Activated B cell treated with CpG ODN at 0.5 μM for 24 hours (primary cell): ENCODE data around the gene NEURL4. TPM values are rescaled to one million over a fixed set of nuclear protein-coding genes. Genes with fewer than 3 reads are reported as not detected.

ENCODE experiments used
- ATAC-seq: fragments of 200-7000 bp; cut with Tn5 transposase; one replicate; pipeline ENCODE4 v1.10.0; 2021; ENCODE audit warnings: low read depth, mild to moderate bottlenecking, moderate library complexity
- CTCF ChIA-PET: fragments of 350-600 bp; sonication (Branson Sonifier 250); formaldehyde crosslinking; loops from one replicate; lab custom pipeline; 2021; ENCODE audit warnings: antibody characterized with exemption; lab: Charles Lee
- POLR2A ChIA-PET: fragments of 350-600 bp; sonication (Branson Sonifier 250); formaldehyde crosslinking; loops from one replicate; lab custom pipeline; 2021; ENCODE audit warnings: antibody characterized with exemption; lab: Charles Lee
- DNase-seq: peaks from one replicate; pipeline ENCODE4 v3.0.0; 2022
- H3K27ac Mint-ChIP-seq: one replicate; pipeline ENCODE4 v1.8.0; 2020; ENCODE audit warnings: mixed read lengths
- H3K27me3 Mint-ChIP-seq: one replicate; pipeline ENCODE4 v1.8.0; 2021; ENCODE audit warnings: mixed read lengths
- H3K36me3 Mint-ChIP-seq: one replicate; pipeline ENCODE4 v1.8.0; 2021; ENCODE audit warnings: low read depth, mixed read lengths
- H3K4me1 Mint-ChIP-seq: one replicate; pipeline ENCODE4 v1.8.0; 2021; ENCODE audit warnings: mixed read lengths
- H3K4me3 Mint-ChIP-seq: one replicate; pipeline ENCODE4 v1.8.0; 2020; ENCODE audit warnings: mild to moderate bottlenecking, mixed read lengths
- H3K9me3 Mint-ChIP-seq: one replicate; pipeline ENCODE4 v1.8.0; 2020; ENCODE audit warnings: mixed read lengths
- intact Hi-C: fragments of 100-400 bp; cut with micrococcal nuclease; formaldehyde crosslinking; loops from one replicate; pipeline ENCODE4 v1.15.1; 2024
- total RNA-seq: library from RNA; stranded (reverse); gene quantifications from 2 replicates; pipeline ENCODE4 v1.2.3, GENCODE V29; 2022
- TF ChIP-seq, protein P1 (sequence below): fragments of 200-600 bp; IDR thresholded peaks from one replicate; pipeline ENCODE4 v1.8.0; 2022; ENCODE audit warnings: antibody characterized with exemption, mild to moderate bottlenecking

The NEURL4 gene
- total RNA-seq, 1 donor from 2014 or later = 60.1 TPM

DNA sequence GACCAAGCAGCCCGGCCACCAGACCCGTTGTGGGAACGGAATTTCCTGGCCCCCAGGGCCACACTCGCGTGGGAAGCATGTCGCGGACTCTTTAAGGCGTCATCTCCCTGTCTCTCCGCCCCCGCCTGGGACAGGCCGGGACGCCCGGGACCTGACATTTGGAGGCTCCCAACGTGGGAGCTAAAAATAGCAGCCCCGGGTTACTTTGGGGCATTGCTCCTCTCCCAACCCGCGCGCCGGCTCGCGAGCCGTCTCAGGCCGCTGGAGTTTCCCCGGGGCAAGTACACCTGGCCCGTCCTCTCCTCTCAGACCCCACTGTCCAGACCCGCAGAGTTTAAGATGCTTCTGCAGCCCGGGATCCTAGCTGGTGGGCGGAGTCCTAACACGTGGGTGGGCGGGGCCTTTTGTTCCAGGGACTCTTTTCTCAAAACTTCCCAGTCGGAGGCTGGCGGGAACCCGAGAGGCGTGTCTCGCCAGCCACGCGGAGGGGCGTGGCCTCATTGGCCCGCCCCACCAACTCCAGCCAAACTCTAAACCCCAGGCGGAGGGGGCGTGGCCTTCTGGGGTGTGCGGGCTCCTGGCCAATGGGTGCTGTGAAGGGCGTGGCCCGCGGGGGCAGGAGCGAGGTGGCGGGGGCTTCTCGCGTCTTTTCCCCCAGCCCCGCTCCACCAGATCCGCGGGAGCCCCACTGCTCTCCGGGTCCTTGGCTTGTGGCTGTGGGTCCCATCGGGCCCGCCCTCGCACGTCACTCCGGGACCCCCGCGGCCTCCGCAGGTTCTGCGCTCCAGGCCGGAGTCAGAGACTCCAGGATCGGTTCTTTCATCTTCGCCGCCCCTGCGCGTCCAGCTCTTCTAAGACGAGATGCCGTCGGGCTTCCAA, 47.8 kb downstream of the NEURL4 start, which contains the start of gene SLC2A4:
TSS of gene SLC2A4 (plus strand) at position 645 of the 879 bp plus-strand sequence. CDS start at position 862, 217 bp downstream.
- Mint-ChIP-seq H3K36me3 (no peaks in the 10 kb centered on the region), H3K4me1 (peaks cover 14% of the 10 kb centered on the region), H3K9me3 (no peaks in the 10 kb centered on the region), H3K27ac (peak within 1 kb of the TSS; percentile 77), H3K4me3 (peak within 1 kb of the TSS; percentile 82), H3K27me3 (peaks cover 17% of the 10 kb centered on the region)
- intact Hi-C loops = loop anchor here (1.0 to 5.0 kb wide), 5 partner anchors 26 to 234 kb away; partner anchors contain the start of genes EIF5A, NEURL4 and POLR2A
- peak; percentile 79 for DNase-seq
- POLR2A ChIA-PET = interaction anchor here (0.5 to 2.2 kb wide), 16 partner anchors 15 to 303 kb away, joined by 3 to 14 read pairs (median 5); partner anchors contain the start of genes ACAP1, GPS2, NEURL4 and PHF23
- CTCF ChIA-PET = interaction anchor here (0.8 to 4.5 kb wide), 7 partner anchors 11 to 236 kb away, joined by 3 to 38 read pairs (median 3); partner anchors contain the start of gene ACAP1
- ATAC-seq = peak; percentile 82
- TF ChIP-seq, protein P1, sequence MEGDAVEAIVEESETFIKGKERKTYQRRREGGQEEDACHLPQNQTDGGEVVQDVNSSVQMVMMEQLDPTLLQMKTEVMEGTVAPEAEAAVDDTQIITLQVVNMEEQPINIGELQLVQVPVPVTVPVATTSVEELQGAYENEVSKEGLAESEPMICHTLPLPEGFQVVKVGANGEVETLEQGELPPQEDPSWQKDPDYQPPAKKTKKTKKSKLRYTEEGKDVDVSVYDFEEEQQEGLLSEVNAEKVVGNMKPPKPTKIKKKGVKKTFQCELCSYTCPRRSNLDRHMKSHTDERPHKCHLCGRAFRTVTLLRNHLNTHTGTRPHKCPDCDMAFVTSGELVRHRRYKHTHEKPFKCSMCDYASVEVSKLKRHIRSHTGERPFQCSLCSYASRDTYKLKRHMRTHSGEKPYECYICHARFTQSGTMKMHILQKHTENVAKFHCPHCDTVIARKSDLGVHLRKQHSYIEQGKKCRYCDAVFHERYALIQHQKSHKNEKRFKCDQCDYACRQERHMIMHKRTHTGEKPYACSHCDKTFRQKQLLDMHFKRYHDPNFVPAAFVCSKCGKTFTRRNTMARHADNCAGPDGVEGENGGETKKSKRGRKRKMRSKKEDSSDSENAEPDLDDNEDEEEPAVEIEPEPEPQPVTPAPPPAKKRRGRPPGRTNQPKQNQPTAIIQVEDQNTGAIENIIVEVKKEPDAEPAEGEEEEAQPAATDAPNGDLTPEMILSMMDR = no peak

DNA sequence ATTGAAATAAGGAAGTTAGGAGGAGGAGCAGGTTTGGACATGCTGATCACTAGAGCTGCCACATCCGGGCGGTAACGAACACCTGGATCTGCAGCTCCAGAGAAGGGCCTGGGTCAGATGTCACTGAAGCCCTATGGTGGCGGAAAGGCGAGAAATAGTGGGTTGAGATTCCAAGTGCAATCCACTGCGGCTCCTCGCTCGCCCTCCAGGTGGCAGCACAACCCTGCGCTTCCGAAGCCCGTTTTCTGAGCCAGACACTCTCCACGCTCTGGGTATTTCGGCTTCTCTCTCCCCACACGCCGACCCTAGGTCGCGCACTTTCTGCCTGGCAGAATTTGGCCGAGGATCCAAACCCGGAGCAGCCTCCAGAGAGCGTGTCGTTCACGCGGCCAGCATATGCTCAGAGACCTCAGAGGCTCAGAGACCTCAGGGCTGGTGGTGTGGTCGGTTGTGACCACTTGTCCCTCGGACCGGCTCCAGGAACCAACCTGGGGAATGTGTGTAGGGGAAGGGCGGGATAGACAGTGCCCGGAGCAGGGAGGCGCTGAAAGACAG, 48.5 kb downstream of the NEURL4 start:
- H3K27ac Mint-ChIP-seq = peak overlapping the region; percentile 77
- no peaks in the 10 kb centered on the region for H3K9me3 Mint-ChIP-seq
- ChIA-PET CTCF (interaction anchor here (0.6 to 4.5 kb wide), 12 partner anchors 13 to 235 kb away, joined by 3 to 38 read pairs (median 4); partner anchors contain the start of genes ACAP1 and TMEM102), POLR2A (interaction anchor here (0.5 to 2.2 kb wide), 13 partner anchors 16 to 304 kb away, joined by 3 to 14 read pairs (median 5); partner anchors contain the start of genes GPS2, NEURL4, PHF23 and POLR2A)
- intact Hi-C loops = loop anchor here (1.0 to 5.0 kb wide), 14 partner anchors 16 to 408 kb away; partner anchors contain the start of genes EIF5A, ELP5, NEURL4 and POLR2A
- ATAC-seq = peak; percentile 83
- no peaks in the 10 kb centered on the region for H3K36me3 Mint-ChIP-seq
- peak overlapping the region; percentile 82 for H3K4me3 Mint-ChIP-seq
- H3K27me3 Mint-ChIP-seq = peaks cover 12% of the 10 kb centered on the region
- TF ChIP-seq, protein P1 = peak; percentile 42
- DNase-seq = peak; percentile 82
- H3K4me1 Mint-ChIP-seq = peaks cover 14% of the 10 kb centered on the region

- Mint-ChIP-seq H3K36me3 (no peaks in the 10 kb centered on the region), H3K4me3 (no peak overlapping the region), H3K4me1 (peaks cover 14% of the 10 kb centered on the region), H3K27me3 (peaks cover 12% of the 10 kb centered on the region), H3K9me3 (no peaks in the 10 kb centered on the region), H3K27ac (no peak overlapping the region)
- TF ChIP-seq, protein P1 = no peak
- intact Hi-C loops = no loop called here
- ChIA-PET POLR2A (interaction anchor here (0.7 kb wide), 1 partner anchor 14 kb away, joined by 3 read pairs; no protein-coding TSS in a partner anchor), CTCF (interaction anchor here (0.6 to 1.4 kb wide), 2 partner anchors 12 to 409 kb away, joined by 3 to 4 read pairs; partner anchors contain the start of gene WRAP53)
- DNase-seq (no peak), ATAC-seq (no peak)
Measured at GRCh38 chr17:7279448-7279847, 49.7 kb downstream of the NEURL4 start.

GRCh38 chr17:7266784-7267183, 62.4 kb downstream of the NEURL4 start:
- no peak for DNase-seq
- no peak overlapping the region for H3K4me3 Mint-ChIP-seq
- no peaks in the 10 kb centered on the region for H3K9me3 Mint-ChIP-seq
- H3K4me1 Mint-ChIP-seq = peaks cover 19% of the 10 kb centered on the region
- ATAC-seq = no peak
- CTCF ChIA-PET = interaction anchor here (1.1 kb wide), 1 partner anchor 13 kb away, joined by 3 read pairs; no protein-coding TSS in a partner anchor
- peaks cover 19% of the 10 kb centered on the region for H3K27me3 Mint-ChIP-seq
- intact Hi-C loops = no loop called here
- POLR2A ChIA-PET = interaction anchor here (0.6 to 1.5 kb wide), 2 partner anchors 30 to 134 kb away, joined by 3 to 5 read pairs; no protein-coding TSS in a partner anchor
- no peaks in the 10 kb centered on the region for H3K36me3 Mint-ChIP-seq
- TF ChIP-seq, protein P1 = no peak
- H3K27ac Mint-ChIP-seq = no peak overlapping the region

Other genes with a start within 250 kb of the NEURL4 start
- gene CLEC10A, start 249.1 kb downstream of the NEURL4 start, total RNA-seq = not detected in 2 replicates
- gene ASGR2, start 214.5 kb downstream of the NEURL4 start, total RNA-seq = not detected in 2 replicates
- not detected in 2 replicates for gene ASGR1, start 150.0 kb downstream of the NEURL4 start, total RNA-seq
- gene DLG4, start 109.5 kb downstream of the NEURL4 start, total RNA-seq = 3.9 and 5.0 TPM in 2 replicates
- 438 and 469 TPM in 2 replicates for gene ACADVL, start 109.4 kb downstream of the NEURL4 start, total RNA-seq
- gene DVL2, start 94.8 kb downstream of the NEURL4 start, total RNA-seq = 56.1 and 64.6 TPM in 2 replicates
- gene PHF23, start 89.9 kb downstream of the NEURL4 start, total RNA-seq = 45.5 and 46.6 TPM in 2 replicates
- 291 and 325 TPM in 2 replicates for gene GABARAP, start 86.9 kb downstream of the NEURL4 start, total RNA-seq
- 165 and 168 TPM in 2 replicates for gene CTDNEP1, start 77.6 kb downstream of the NEURL4 start, total RNA-seq
- 49.2 and 53.6 TPM in 2 replicates for gene ELP5, start 77.1 kb downstream of the NEURL4 start, total RNA-seq
- 1.1 and 1.8 TPM in 2 replicates for gene CLDN7, start 66.9 kb downstream of the NEURL4 start, total RNA-seq
- gene SLC2A4, start 47.6 kb downstream of the NEURL4 start, total RNA-seq = not detected in 2 replicates
- 0.16 TPM in 1 of 2 replicates, not detected in the other for gene YBX2, start 34.7 kb downstream of the NEURL4 start, total RNA-seq
- 656 and 664 TPM in 2 replicates for gene EIF5A, start 21.7 kb downstream of the NEURL4 start, total RNA-seq
- 105 and 115 TPM in 2 replicates for gene GPS2, start 14.0 kb downstream of the NEURL4 start, total RNA-seq
- 298 and 328 TPM in 2 replicates for gene ACAP1, start 7.2 kb upstream of the NEURL4 start, total RNA-seq
- gene KCTD11, start 22.8 kb upstream of the NEURL4 start, total RNA-seq = 7.2 and 7.8 TPM in 2 replicates
- not detected in 2 replicates for gene TMEM95, start 25.8 kb upstream of the NEURL4 start, total RNA-seq
- gene TNK1, start 51.8 kb upstream of the NEURL4 start, total RNA-seq = 3.5 and 5.8 TPM in 2 replicates
- 31.7 and 35.2 TPM in 2 replicates for gene PLSCR3, start 65.2 kb upstream of the NEURL4 start, total RNA-seq
- 98.2 and 117 TPM in 2 replicates for gene TMEM256, start 74.8 kb upstream of the NEURL4 start, total RNA-seq
- gene NLGN2, start 78.5 kb upstream of the NEURL4 start, total RNA-seq = 0.66 and 1.1 TPM in 2 replicates
- not detected in 2 replicates for gene SPEM1, start 91.0 kb upstream of the NEURL4 start, total RNA-seq
- gene SPEM2, start 96.3 kb upstream of the NEURL4 start, total RNA-seq = not detected in 2 replicates
- gene SPEM3, start 99.5 kb upstream of the NEURL4 start, total RNA-seq = not detected in 2 replicates
- gene TMEM102, start 106.1 kb upstream of the NEURL4 start, total RNA-seq = 13.4 and 14.8 TPM in 2 replicates
- 1.3 and 2.8 TPM in 2 replicates for gene FGF11, start 110.2 kb upstream of the NEURL4 start, total RNA-seq
- 5.9 and 6.0 TPM in 2 replicates for gene CHRNB1, start 115.7 kb upstream of the NEURL4 start, total RNA-seq
- gene ZBTB4, start 150.3 kb upstream of the NEURL4 start, total RNA-seq = 28.8 and 30.5 TPM in 2 replicates
- not detected in 2 replicates for gene SLC35G6, start 152.1 kb upstream of the NEURL4 start, total RNA-seq
- 148 and 162 TPM in 2 replicates for gene POLR2A, start 155.0 kb upstream of the NEURL4 start, total RNA-seq
- gene TNFSF12, start 219.7 kb upstream of the NEURL4 start, total RNA-seq = 25.2 and 30.7 TPM in 2 replicates
- gene TNFSF13, start 229.4 kb upstream of the NEURL4 start, total RNA-seq = 14.4 and 15.3 TPM in 2 replicates
- gene SENP3, start 232.6 kb upstream of the NEURL4 start, total RNA-seq = 49.6 and 55.8 TPM in 2 replicates